ENCODE measurements around the gene RYR1.
"Not testable (repeated sequence)": the region's sequence is repeated elsewhere in the genome, so short reads cannot be mapped to it uniquely, and the experiment has no call there.

The RYR1 gene

GRCh38 chr19:38508507-38508906, 75.0 kb downstream of the RYR1 start:
- TF ChIP-seq CTCF (IDR thresholded peaks at IDR 0.05) (no peak), ZFX (IDR thresholded peaks at IDR 0.05; ENCODE audit: borderline replicate concordance) (no peak)
- H3K27ac ChIP-seq = no peak overlapping the region

GRCh38 chr19:38509027-38509426, 75.5 kb downstream of the RYR1 start:
- H3K27ac ChIP-seq = no peak overlapping the region
- TF ChIP-seq CTCF (IDR thresholded peaks at IDR 0.05) (no peak), ZFX (IDR thresholded peaks at IDR 0.05; ENCODE audit: borderline replicate concordance) (no peak)

- H3K27ac ChIP-seq = no peak overlapping the region
- TF ChIP-seq ZFX (IDR thresholded peaks at IDR 0.05; ENCODE audit: borderline replicate concordance) (no peak), CTCF (IDR thresholded peaks at IDR 0.05) (no peak)
These were observed 77.7 kb downstream of the RYR1 start for GRCh38 chr19:38511074-38511708.

GRCh38 chr19:38512277-38512676, 78.8 kb downstream of the RYR1 start:
- H3K27ac ChIP-seq = no peak overlapping the region
- TF ChIP-seq ZFX (IDR thresholded peaks at IDR 0.05; ENCODE audit: borderline replicate concordance) (no peak), CTCF (IDR thresholded peaks at IDR 0.05) (no peak)

GRCh38 chr19:38513156-38513555, 79.7 kb downstream of the RYR1 start:
- not testable (repeated sequence) for H3K27ac ChIP-seq

GRCh38 chr19:38513762-38514167, 80.3 kb downstream of the RYR1 start:
- TF ChIP-seq CTCF (IDR thresholded peaks at IDR 0.05) (no peak), ZFX (IDR thresholded peaks at IDR 0.05; ENCODE audit: borderline replicate concordance) (no peak)
- H3K27ac ChIP-seq = no peak overlapping the region

GRCh38 chr19:38514812-38515633, 81.5 kb downstream of the RYR1 start:
- no peak overlapping the region for H3K27ac ChIP-seq
- TF ChIP-seq ZFX (IDR thresholded peaks at IDR 0.05; ENCODE audit: borderline replicate concordance) (no peak), CTCF (IDR thresholded peaks at IDR 0.05) (peak; percentile 93)

Measured in 22Rv1 (cell line).